C4-2B (cell line): ENCODE results near the gene USP48.

ENCODE experiments used
- CTCF ChIP-seq: fragments of 450-650 bp; conservative IDR thresholded peaks from 2 replicates; pipeline ENCODE4 v1.5.1; 2017; ENCODE audit warnings: mild to moderate bottlenecking
- ZFX ChIP-seq: fragments of 450-650 bp; IDR thresholded peaks from 2 replicates; pipeline ENCODE4 v1.6.1; 2017

- no peak for TF ChIP-seq CTCF
- TF ChIP-seq ZFX: no peak
Observed at GRCh38 chr1:21650400-21650799, 132.5 kb downstream of the USP48 start.
